ENCODE results near the gene KCNJ16.

The KCNJ16 gene

DNA sequence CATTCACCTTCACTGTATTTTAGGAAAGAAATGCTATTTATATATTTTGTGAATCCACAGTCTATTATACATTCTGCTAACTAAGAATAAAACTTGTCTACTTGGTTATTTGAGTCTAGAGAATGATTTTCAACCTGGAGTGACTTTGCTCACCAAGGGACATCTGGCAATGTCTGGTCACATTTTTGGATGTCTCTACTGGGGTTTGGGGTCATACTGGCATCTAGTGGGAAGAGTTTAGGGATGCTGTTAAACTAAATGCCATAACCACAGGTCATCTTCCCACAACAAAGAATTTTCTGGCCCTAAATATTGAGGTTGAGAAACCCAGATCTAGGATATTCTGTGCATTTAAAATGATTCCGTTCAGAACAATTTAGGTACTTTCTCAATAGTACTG lies 26.0 kb downstream of the KCNJ16 start:
- DNase-seq = no peak

DNA sequence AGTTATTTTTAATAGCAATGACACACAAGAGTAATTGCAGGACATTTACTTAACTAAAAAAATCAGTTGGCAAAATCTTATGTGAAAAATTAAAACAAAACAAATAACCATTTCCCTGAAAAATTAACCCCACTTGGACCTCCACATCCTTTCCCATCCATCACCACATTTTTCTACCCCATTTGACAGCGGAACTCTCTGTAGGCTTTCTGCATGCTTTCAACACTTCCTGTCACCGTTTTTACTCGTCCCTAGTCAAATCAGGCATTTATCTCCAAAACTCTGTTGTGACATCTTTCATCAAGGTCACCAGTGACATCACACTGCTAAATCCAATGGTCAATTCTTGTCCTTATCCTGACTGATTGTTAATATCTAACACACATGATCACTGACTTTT lies 27.5 kb downstream of the KCNJ16 start:
- DNase-seq = no peak

DNA sequence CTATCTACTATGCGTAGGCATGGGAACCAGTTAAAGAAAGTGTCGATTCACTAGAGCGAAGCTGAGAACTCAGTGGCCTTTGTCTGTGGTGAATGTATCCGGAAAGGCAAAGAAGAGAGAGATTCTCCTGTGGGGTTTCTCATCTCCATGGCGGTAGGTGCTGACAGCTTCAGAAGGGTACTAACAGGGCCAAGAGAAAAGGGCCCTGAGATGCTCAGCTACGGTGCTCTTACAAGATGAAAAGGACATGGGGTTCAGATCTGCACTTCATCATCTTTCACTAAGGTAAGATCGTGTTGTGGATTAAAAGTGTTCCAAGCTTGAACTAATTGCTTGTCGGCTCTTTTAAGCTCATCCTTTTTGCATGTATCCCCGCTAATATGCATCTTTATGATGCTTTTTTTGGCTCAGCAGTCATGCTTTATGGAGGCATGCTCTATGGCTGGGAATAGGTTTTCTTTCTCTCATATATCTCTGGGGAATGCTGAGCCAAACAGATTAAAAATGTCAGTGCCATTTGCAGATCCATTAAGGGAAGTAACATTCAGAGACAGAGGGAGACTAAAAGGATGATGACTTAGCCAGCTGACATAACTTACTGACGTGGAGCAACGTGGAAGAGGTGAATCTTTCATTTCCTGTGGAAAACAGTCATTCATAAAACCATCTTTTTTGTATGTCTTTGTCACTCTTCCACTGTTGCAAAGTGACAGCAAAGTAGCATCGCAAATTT lies 29.9 kb downstream of the KCNJ16 start:
- no peak for DNase-seq

DNA sequence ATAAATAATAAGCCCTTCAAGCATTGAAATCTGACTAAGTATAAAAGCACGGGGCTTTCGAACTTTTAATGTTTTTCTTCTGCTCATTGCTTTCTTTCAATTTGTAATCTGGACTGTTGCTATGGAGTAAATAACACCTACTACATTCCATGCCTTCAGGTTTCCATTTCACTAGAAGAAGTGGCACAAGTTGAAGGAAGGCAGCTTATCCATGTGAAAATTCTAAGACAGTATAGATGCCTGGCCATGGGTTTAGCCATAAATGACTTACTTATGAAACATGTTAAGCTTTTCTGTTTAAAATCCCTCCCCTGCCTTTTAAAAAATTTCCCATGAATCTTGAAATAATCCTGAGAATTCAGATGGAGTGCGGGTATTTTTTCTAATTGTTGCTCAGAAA lies 30.6 kb downstream of the KCNJ16 start:
- no peak for DNase-seq

DNA sequence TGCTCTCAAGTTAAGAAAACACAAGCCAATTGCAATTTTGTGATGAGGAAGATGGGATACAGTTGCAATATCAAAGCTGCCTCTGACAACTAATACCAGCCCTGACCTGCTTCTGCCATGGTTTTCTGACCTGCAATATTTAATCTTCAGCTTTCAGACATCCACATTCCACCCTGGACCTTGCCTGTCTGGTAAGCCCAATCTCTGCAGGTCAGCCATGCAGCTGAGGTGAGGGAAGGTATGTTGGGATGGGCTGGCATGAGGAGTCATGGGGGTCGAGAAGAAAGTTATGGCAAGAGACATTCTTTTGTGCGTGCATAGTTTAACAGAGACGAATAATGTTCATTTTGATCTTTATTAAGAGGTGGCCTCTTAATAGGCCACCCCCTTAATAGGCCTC lies 31.5 kb downstream of the KCNJ16 start:
- DNase-seq = no peak

DNA sequence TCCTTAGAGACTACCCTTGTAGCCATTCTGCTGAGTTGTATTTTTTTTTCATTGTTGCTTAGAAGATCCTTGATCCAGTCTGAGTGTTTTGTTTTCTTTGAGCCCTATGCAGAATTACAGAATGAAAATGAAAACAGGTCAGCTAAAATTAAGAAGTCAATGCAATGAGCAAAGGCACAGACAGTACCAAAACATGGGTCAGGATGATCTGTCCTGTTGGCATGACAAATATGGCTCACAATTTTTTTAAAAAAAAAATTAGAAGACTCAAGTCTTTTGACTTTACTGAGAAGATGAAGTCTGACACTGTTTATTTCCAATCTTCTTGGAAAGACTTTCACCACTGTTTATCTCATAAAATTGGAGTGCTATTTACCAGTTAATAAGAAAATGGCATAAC lies 32.4 kb downstream of the KCNJ16 start:
- DNase-seq = no peak

DNA sequence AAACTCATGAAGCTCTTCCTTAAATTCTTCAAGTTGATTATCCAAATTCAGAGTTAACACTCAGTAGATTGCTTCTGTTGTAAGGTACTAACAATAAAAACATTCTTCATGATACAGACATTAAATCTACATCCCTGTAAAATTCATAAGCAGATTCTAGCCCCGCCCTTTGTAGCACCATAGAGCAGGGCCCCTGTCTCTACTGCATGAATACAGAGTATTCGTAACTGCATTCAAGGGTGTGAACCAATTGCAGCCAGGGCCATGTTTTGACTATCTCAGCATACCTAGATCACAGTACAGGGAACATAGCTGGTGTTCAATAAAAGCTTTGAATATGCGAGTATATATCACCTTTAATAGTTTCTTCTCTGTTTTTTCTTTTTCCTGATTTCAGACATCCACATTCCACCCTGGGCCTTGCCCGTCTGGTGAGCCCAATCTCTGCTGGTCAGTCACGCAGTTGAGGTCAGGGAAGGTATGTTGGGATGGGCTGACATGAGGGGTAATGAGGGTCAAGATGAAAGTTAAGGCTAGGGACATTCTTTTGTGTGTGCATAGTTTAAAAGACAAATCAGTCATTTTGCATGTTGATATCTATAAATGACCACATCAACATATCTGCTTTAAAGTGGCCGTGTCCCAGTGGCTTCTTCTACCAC lies 33.0 kb downstream of the KCNJ16 start:
- DNase-seq = no peak

DNA sequence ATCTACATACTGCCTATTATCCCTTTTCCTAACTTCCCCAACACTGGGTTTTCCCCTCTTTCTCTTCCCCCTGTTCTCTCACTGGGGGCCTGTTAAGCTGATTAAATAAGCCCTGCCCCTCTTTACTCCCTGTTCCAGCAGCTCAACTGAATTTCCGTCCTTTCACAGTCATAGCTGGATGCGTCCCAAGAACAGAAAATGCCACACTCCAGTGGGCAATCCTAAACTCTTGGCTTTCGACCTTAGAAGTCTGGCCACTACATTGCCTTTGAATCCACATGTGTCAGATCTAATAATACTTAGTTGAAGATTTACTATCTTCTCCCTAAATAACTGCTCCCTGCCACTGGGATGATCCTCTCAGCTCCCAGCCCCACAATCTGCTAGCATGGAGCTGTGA lies 34.5 kb downstream of the KCNJ16 start:
- DNase-seq = no peak

DNA sequence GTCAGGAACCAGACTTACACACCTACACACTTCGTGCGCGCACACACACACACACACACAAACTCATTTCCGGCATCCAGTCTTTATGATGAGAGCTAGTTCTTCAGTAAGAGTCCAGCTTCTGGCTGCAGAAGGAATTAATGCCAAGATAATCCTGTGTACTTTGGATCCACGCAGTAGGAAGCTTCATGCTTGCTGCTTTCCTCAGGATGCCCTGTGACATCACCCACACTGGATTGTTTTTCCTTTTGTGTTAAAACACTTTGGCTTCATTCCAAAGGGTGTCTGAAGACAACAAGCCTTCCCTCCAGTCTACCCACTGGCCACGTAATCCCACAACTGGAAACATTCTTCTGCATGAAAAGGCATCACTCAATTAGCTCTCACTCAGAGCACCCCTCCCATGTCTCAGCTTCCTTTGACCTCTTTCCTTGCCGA lies 35.4 kb downstream of the KCNJ16 start:
- no peak for DNase-seq

DNA sequence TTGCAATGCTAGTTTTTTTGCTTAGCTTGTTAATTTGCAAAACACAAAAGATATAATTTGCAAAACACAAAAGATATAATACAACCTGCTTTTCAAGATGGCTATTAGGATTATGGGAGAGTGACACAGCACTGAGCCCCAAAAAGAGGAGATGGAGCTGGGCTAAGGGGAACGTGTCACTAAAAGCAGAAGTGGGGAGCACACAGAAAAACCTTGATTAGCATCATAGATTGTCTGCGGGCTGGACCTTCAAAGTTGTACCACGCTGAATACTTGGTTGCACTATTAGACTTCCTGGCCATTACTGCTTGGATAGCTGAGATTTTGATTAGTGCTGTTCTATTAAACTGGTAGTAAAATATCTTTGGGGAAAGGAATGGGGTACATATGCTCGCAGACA lies 36.2 kb downstream of the KCNJ16 start:
- no peak for DNase-seq

DNA sequence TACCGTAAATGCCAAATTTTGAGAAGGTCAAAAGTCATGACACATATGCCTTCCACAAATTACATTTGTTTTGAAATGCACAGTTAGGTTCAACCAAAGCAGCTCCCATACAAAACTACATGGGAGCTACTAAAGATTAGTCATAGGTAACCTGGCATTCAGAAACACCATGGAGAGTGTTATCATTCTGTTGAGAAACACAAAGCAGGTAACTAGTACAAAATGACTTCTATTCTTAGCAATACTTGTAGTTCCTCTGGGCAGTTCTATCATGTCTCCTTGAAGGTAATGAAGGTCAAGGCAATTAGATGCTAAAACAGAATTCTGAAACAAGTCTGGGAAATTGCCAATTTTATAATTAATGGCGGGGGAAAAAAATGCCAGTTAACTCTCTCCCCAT lies 39.4 kb downstream of the KCNJ16 start:
- DNase-seq = no peak

DNA sequence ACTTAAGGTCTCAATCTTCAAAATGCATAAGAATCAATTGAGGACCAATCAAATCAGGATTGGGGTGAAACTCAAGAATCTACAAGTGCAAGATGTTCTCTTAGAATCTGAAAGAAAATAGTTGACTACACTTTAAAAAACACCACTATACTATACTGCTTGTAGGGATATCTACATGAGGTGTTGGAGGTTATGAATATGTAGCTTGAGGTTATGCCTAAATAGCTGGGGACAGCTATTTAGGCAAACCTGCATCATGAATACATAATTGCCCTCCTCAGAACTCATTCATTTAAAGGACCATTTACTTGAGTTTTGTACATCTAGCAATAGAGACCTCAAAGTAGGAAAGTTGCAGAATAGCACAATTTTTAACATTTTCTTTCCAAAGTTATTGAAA lies 40.1 kb downstream of the KCNJ16 start:
- DNase-seq = no peak

DNA sequence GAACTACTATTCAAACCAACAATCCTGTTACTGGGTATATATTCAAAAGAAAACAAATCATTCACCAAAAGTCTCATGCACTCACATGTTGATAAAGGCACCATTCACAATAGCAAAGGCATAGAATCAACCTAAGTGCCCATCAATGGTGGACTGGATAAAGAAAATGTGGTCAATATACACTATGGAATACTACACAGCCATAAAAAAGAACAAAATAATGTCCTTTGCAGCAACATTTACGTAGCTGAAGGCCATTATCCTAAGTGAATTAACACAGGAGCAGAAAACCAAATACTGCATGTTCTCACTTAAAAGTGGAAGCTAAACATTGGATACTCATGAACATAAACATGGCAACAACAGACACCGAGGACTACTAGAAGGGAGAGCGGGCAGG lies 41.9 kb downstream of the KCNJ16 start:
- no peak for DNase-seq

DNA sequence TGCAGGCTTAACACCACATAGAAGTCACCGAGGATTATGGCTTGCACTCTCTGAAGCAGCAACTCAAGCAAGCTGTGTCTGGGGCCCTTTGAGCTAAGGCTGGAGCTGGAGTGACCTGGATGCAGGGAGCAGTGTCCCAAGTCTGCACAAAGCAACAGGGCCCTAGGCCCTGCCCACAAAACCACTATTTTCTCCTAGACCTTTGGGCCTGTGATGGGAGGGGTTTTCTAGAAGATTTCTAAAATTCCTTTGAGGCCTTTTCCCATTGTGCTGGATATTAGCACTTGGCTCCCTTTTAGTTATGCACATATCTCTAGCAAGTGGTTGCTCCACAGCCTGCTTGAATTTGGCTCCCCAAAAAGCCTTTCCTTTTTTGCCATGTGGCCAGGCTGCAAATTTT lies 44.5 kb downstream of the KCNJ16 start:
- no peak for DNase-seq

DNA sequence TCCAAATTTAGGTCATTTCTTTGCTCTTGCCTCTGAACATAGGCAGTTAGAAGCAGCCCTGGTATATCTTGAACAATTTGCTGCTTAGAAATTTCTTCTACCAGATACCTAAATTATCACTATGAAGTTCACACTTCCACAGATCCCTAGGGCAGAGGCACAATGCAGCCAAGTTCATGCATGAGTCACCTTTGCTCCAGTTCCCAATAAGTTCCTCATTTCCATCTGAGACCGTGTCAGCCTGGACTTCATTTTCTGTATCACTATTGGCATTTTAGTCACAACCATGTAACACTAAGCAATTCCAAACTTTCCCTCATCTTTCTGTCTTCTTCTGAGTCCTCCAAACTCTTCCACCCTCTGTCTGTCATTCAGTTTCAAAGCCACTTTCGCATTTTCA lies 45.0 kb downstream of the KCNJ16 start:
- no peak for DNase-seq

DNA sequence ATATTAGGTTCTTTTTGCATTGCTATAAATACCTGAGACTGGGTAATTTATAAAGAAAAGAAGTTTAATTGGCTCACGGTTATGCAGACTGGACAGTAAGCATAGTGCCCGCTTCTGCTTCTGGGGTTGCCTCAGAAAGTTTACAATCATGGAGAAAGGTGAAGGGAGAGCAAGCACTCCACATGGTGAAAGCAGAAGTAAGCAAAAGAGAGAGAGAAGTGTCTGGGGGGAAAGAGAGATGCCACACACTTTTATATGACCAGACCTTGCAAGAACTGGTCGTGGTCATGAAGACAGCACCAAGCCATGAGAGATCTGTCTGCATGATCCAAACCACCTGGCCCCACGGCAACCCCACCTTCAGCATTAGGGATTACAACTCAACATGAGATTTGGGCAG lies 45.4 kb downstream of the KCNJ16 start:
- DNase-seq = no peak

DNA sequence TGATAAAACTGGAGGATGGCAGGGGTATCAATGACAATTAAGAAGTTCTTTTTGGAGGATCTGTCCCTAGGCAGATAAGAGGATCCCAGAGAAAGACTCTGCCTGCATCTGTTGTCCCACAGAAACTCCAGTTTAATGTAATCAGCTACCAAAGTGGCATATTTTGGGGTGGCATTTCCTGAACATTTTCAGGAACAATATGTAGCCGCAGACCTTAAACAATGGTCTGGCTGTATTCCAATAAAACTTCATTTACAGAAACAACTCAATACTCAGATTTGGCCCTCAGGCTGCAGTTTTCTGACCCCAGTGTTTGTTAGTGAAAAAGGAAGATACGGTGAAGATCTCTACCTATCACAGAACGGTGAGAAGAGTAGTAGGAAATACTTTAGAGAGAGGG lies 46.1 kb downstream of the KCNJ16 start:
- DNase-seq = no peak

DNA sequence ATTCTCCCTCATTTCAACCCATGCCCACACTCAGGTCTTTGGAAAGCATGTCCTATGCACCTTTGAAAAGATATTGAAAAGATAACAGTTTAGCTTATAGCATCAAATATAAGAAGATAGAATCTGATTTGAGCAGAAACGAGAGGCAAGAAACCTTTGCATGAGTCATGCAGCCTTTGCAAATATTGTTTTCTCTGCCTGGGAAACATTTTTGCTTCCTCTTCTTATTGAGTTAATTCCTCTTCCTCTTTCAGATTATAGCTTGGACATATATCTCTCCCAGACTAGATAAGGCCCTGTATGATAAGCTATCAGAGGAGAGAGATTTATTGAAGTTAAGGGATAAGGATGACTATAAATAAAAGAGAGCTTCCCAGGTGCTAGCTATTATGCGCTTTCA lies 48.2 kb downstream of the KCNJ16 start:
- DNase-seq = no peak

DNA sequence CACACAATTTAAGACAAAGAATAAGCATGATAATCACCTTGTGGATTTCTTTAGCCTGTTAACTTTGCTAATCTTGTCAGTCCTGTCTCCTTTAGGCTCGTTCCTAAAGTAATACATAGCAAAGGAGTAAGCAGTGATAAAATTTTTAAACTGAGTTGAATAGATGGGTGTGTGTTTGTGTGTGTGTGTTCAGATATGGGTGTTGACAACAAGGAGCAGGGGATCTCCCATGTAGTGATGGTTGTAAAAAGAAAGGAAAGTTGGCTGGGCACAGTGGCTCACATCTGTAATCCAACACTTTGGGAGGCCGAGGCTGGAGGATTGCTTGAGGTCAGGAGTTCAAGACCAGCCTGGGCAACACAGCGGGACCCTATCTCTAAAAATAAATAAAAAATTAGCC lies 49.7 kb downstream of the KCNJ16 start:
- DNase-seq = no peak

DNA sequence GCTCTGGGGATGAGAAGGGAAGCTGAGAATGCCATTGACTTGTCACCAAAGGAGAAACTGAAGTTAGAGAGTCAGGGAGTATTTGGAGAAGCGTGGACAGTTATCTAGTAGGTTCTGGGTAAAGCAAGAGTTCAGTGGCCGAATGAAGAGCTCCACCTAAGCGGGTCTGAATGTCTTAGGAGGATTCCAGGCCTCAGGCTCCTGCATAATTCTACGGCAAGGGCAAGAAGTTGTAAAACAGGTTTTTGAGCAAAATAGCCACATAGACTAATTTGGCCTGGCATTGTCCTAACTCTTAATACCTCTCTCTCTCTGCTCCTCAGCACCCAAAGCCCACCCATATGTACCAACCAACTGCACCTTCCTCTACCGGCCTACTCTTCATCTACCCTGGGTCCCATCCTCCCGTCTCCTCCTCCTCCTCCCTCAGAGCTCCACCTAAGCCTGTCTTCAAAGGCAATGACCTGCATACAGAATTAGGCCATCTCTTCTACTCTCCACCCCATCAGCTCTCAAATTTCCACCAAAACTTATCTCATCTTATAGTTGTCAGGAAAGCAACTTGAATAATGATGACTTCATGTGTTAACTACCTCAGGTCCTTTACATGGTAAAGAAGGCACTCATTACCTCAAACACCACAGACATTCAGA lies 52.3 kb downstream of the KCNJ16 start:
- DNase-seq = no peak

DNA sequence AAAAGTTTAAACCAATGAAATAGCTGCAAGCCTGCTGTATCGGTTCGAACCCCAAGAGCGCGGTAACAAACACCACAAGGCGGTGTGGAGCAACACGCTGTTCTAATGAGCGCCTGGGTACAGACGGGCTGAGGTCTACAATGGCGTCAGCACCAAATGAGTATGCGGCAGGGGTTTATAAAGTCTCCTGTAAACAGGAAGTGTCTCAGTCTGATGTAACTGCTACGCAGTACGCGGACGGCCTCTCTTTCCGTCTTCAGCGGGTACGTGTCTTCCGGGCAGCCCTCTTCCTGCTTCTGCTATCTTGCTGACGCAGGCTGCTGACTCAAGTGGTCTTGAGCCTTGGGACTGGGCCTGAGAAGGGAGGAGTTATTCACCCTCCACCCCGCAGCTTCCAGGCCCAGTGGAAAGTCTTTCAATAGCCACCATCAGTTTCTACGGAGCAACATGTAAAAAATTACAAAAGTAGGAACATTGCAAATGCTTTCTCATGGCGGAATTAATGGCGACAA lies 53.8 kb downstream of the KCNJ16 start:
- no peak for DNase-seq

DNA sequence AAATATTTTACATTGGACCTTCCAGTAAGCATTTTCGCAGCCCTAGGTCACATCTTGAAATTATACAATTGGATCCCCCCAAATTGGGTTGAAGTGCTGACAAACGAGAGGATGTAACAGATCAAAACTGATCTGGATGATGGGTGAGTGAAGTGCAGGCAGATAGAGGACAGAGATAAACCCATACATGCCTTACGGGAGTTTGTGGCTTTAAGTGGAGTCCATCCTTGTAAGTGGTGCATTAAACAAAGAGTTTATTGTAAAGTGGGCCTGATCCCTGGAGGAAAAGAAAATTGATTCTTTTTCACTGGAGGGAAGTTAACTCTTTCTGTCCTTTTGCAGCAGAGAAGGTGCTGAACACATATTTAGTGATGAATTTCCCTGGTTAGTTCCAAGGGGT lies 55.3 kb downstream of the KCNJ16 start:
- DNase-seq = no peak

DNA sequence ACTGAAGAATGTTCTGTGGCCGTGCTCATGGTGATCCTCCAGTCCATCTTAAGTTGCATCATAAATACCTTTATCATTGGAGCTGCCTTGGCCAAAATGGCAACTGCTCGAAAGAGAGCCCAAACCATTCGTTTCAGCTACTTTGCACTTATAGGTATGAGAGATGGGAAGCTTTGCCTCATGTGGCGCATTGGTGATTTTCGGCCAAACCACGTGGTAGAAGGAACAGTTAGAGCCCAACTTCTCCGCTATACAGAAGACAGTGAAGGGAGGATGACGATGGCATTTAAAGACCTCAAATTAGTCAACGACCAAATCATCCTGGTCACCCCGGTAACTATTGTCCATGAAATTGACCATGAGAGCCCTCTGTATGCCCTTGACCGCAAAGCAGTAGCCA lies 57.5 kb downstream of the KCNJ16 start:
- no peak for DNase-seq

DNA sequence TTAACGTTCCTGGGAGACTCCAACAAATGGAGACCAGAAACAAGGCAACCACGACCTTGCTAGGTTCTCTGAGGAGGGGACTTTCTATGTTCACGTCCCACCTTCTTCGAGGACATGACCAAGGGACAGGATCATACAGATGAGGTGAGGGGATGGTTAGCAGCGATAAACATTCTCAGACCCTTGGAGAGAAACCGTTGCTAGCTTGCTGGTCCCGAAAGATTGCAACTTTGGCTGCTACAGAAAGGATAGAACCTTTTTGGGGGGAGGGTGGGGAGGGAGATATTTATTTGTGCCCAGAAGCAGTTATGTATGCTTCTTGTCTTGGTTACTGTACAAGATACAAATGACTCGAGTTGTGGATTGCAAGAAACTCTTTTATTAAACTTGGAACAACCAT lies 59.0 kb downstream of the KCNJ16 start:
- DNase-seq = no peak

Data from 8988T (cell line).